Panc1 (cell line): ENCODE results near the gene ZNF282. TPM values are rescaled to one million over a fixed set of nuclear protein-coding genes. Genes with fewer than 3 reads are reported as not detected.

Experiments used
- ATAC-seq: fragments of 200-7000 bp; cut with Tn5 transposase; 2 replicates; pipeline ENCODE4 v1.9.1; 2020; ENCODE audit warnings: mild to moderate bottlenecking, moderate library complexity
- BruUV-seq: library from RNA; stranded (reverse); fragments of 400-500 nt; replicated peaks from 2 replicates; lab custom pipeline; 2021; lab: Mats Ljungman, UMichigan
- CTCF ChIA-PET: fragments of 300-600 bp; sonication (Branson Sonifier 250); formaldehyde crosslinking; loops from one replicate; lab custom pipeline; 2022; ENCODE audit warnings: antibody characterized with exemption; lab: Charles Lee
- POLR2A ChIA-PET: fragments of 300-600 bp; sonication (Branson Sonifier 250); formaldehyde crosslinking; loops from one replicate; lab custom pipeline; 2022; ENCODE audit warnings: antibody characterized with exemption; lab: Charles Lee
- DNase-seq: peaks from one replicate; pipeline ENCODE4 v3.0.0-alpha.2; 2010; ENCODE audit warnings: low read depth, low spot score
- H3K27ac ChIP-seq: 2 replicates; pipeline ENCODE4 v1.5.1; 2011; ENCODE audit warnings: mild to moderate bottlenecking, low read length, inconsistent platforms
- H3K27me3 ChIP-seq: fragments of 200-500 bp; sonication (Bioruptor generic); 2 replicates; pipeline ENCODE4 v1.6.0; 2014; ENCODE audit warnings: low read length, inconsistent platforms; ENCODE audit not compliant: control insufficient read depth, insufficient read depth
- H3K36me3 ChIP-seq: fragments of 200-500 bp; sonication (Bioruptor generic); 2 replicates; pipeline ENCODE4 v1.5.1; 2014; ENCODE audit warnings: inconsistent platforms, mild to moderate bottlenecking, low read length, moderate library complexity; ENCODE audit not compliant: control insufficient read depth, insufficient read depth
- H3K4me1 ChIP-seq: 2 replicates; pipeline ENCODE4 v1.5.1; 2011; ENCODE audit warnings: inconsistent platforms, mild to moderate bottlenecking, low read length, moderate library complexity; ENCODE audit not compliant: control insufficient read depth, insufficient read depth
- H3K4me3 ChIP-seq, 2 experiments: 2 replicates each; pipeline ENCODE4 v1.5.1; 2011 to 2012; ENCODE audit warnings: low read depth in 2 of 2, low read length in 2 of 2, mild to moderate bottlenecking in 2 of 2, inconsistent platforms in 1 of 2, moderate library complexity in 1 of 2
- H3K9me3 ChIP-seq: fragments of 200-500 bp; sonication (Bioruptor generic); 2 replicates; pipeline ENCODE4 v1.5.1; 2014; ENCODE audit warnings: low read depth, mild to moderate bottlenecking, inconsistent platforms, low read length, moderate library complexity; ENCODE audit not compliant: control insufficient read depth, insufficient read depth
- POLR2AphosphoS5 ChIP-seq: IDR thresholded peaks from 2 replicates; pipeline ENCODE4 v1.6.1; 2012; ENCODE audit warnings: mild to moderate bottlenecking, low read depth, low read length, moderate library complexity
- SIN3A ChIP-seq: IDR thresholded peaks from 2 replicates; pipeline ENCODE4 v1.6.1; 2012; ENCODE audit warnings: low read depth, mild to moderate bottlenecking, low read length, moderate library complexity, borderline replicate concordance; ENCODE audit not compliant: insufficient read depth
- TCF7L2 ChIP-seq: IDR thresholded peaks from 2 replicates; pipeline ENCODE4 v1.6.1; 2011; ENCODE audit warnings: mild to moderate bottlenecking, low read depth, low read length, inconsistent platforms
- in situ Hi-C: cut with HindIII; loops from 2 replicates; pipeline ENCODE4 v1.10.0; 2016; ENCODE audit warnings: low sequenced_read_pairs, low pct_unique_long_range_greater_than_20kb
- intact Hi-C: fragments of 100-400 bp; cut with micrococcal nuclease; formaldehyde crosslinking; loops from one replicate; pipeline ENCODE4 v1.10.0; 2022; ENCODE audit not compliant: unreplicated experiment
- total RNA-seq: library from RNA; stranded (reverse); gene quantifications from one replicate; pipeline ENCODE4 v1.2.1, GENCODE V29; 2021; ENCODE audit not compliant: unreplicated experiment
- TF ChIP-seq, protein P1 (sequence below), 2 experiments: IDR thresholded peaks; 2 replicates each; pipeline ENCODE4 v1.6.1; 2011 to 2012; ENCODE audit warnings: low read depth in 2 of 2, control low read depth in 1 of 2, low read length in 1 of 2, mild to moderate bottlenecking in 1 of 2, moderate library complexity in 1 of 2; ENCODE audit not compliant: insufficient read depth in 1 of 2
- TF ChIP-seq, protein P2 (sequence below): fragments of 450-650 bp; IDR thresholded peaks from 2 replicates; pipeline ENCODE4 v1.5.1; 2017; ENCODE audit warnings: mild to moderate bottlenecking

ZNF282 gene
- total RNA-seq, 1 experiment from 2014 or later = 31.6 TPM

DNA sequence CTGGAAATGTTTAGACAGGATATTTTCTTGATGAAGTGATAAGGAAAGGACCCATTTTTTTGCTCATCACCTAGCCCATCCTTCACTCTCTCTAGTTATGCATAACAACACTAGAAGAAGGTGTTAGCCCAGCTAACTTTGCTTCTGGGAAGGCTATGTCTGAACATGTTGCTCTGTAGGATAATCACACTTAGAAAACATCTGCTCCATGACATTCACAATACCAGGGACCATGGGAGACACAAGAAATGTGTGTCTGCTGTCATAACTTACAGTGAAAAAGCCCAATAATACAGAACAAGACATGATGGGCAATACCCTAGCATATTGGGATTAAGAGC, 13.9 kb upstream of the ZNF282 start:
- TF ChIP-seq, protein P1, sequence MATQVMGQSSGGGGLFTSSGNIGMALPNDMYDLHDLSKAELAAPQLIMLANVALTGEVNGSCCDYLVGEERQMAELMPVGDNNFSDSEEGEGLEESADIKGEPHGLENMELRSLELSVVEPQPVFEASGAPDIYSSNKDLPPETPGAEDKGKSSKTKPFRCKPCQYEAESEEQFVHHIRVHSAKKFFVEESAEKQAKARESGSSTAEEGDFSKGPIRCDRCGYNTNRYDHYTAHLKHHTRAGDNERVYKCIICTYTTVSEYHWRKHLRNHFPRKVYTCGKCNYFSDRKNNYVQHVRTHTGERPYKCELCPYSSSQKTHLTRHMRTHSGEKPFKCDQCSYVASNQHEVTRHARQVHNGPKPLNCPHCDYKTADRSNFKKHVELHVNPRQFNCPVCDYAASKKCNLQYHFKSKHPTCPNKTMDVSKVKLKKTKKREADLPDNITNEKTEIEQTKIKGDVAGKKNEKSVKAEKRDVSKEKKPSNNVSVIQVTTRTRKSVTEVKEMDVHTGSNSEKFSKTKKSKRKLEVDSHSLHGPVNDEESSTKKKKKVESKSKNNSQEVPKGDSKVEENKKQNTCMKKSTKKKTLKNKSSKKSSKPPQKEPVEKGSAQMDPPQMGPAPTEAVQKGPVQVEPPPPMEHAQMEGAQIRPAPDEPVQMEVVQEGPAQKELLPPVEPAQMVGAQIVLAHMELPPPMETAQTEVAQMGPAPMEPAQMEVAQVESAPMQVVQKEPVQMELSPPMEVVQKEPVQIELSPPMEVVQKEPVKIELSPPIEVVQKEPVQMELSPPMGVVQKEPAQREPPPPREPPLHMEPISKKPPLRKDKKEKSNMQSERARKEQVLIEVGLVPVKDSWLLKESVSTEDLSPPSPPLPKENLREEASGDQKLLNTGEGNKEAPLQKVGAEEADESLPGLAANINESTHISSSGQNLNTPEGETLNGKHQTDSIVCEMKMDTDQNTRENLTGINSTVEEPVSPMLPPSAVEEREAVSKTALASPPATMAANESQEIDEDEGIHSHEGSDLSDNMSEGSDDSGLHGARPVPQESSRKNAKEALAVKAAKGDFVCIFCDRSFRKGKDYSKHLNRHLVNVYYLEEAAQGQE (IDR thresholded peaks at IDR 0.05; ENCODE audit: insufficient read depth in 1 of 2, low read depth in 2 of 2, low read length in 1 of 2) = no peak
- TF ChIP-seq, protein P2, sequence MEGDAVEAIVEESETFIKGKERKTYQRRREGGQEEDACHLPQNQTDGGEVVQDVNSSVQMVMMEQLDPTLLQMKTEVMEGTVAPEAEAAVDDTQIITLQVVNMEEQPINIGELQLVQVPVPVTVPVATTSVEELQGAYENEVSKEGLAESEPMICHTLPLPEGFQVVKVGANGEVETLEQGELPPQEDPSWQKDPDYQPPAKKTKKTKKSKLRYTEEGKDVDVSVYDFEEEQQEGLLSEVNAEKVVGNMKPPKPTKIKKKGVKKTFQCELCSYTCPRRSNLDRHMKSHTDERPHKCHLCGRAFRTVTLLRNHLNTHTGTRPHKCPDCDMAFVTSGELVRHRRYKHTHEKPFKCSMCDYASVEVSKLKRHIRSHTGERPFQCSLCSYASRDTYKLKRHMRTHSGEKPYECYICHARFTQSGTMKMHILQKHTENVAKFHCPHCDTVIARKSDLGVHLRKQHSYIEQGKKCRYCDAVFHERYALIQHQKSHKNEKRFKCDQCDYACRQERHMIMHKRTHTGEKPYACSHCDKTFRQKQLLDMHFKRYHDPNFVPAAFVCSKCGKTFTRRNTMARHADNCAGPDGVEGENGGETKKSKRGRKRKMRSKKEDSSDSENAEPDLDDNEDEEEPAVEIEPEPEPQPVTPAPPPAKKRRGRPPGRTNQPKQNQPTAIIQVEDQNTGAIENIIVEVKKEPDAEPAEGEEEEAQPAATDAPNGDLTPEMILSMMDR = no peak
- TF ChIP-seq TCF7L2 (no peak), POLR2AphosphoS5 (no peak), SIN3A (no peak)
- CTCF ChIA-PET = no interaction called here
- Histone ChIP-seq H3K27me3 (no peaks in the 10 kb centered on the region), H3K4me3 (no peak overlapping the region), H3K4me1 (no peaks in the 10 kb centered on the region), H3K9me3 (no peaks in the 10 kb centered on the region), H3K27ac (no peak overlapping the region), H3K36me3 (peaks cover 10% of the 10 kb centered on the region)
- BruUV-seq = no TSS peak
- intact Hi-C loops (no loop called here), in situ Hi-C loops (no loop called here)
- POLR2A ChIA-PET = no interaction called here
- DNase-seq (no peak), ATAC-seq (no peak)

DNA sequence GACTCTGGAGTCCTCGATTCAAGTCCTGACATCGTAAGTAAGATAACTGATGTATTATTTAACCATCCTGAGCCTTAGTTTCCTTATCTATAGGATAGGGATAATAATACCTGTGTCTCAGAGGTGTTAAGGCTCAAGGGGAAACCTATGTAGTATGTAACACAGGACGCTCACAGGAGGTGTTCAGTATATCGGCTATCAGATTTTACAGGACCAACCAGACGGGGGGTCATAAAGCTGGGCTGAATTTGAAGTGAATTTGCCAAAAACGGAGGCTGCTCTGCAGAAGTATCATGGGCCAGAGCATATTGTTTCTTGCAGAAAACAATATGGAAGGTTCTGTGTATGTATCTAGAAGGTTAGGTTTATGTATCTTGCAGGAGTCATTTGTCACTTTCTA, 11.1 kb upstream of the ZNF282 start:
- DNase-seq (no peak), ATAC-seq (no peak)
- in situ Hi-C loops = no loop called here
- CTCF ChIA-PET = no interaction called here
- peaks cover 3% of the 10 kb centered on the region; the same call in 1 of the 2 replicates for H3K36me3 ChIP-seq
- no TSS peak for BruUV-seq
- no peaks in the 10 kb centered on the region for H3K9me3 ChIP-seq
- POLR2A ChIA-PET = no interaction called here
- H3K4me3 ChIP-seq = no peak overlapping the region
- TF ChIP-seq TCF7L2 (no peak), POLR2AphosphoS5 (no peak), SIN3A (no peak)
- TF ChIP-seq, protein P2 = no peak
- TF ChIP-seq, protein P1 (IDR thresholded peaks at IDR 0.05; ENCODE audit: insufficient read depth in 1 of 2, low read depth in 2 of 2, low read length in 1 of 2) = no peak
- intact Hi-C loops = no loop called here
- H3K27ac ChIP-seq = no peak overlapping the region
- H3K27me3 ChIP-seq = no peaks in the 10 kb centered on the region
- H3K4me1 ChIP-seq = no peaks in the 10 kb centered on the region
